Aorta (tissue), 5 donors: ENCODE measurements around the gene TEAD1. TPM values are rescaled to one million over a fixed set of nuclear protein-coding genes. Genes with fewer than 3 reads are reported as not detected.

ENCODE experiments used
- ATAC-seq: fragments of 200-7000 bp; cut with Tn5 transposase; one replicate; pipeline ENCODE4 v1.9.1; 2022; ENCODE audit warnings: moderate library complexity; ENCODE audit not compliant: low FRiP score
- DNase-seq, 2 donors: peaks; one replicate each; pipeline ENCODE4 v3.0.0-alpha.2; 2020
- H3K27ac ChIP-seq, 2 donors: one replicate each; pipeline ENCODE4 v1.5.1; 2013; ENCODE audit warnings: low read length in 2 of 2, mild to moderate bottlenecking in 2 of 2, moderate library complexity in 2 of 2, control low read depth in 1 of 2, inconsistent platforms in 1 of 2, low read depth in 1 of 2
- H3K27me3 ChIP-seq, 2 donors: one replicate each; pipeline ENCODE4 v1.6.1; 2013; ENCODE audit warnings: control low read depth in 1 of 2, low read length in 1 of 2, mild to moderate bottlenecking in 1 of 2, moderate library complexity in 1 of 2; ENCODE audit not compliant: insufficient read depth in 2 of 2, control insufficient read depth in 1 of 2
- H3K36me3 ChIP-seq, 2 donors: one replicate each; pipeline ENCODE4 v1.6.1; 2013; ENCODE audit warnings: control low read depth in 1 of 2, low read length in 1 of 2, mild to moderate bottlenecking in 1 of 2; ENCODE audit not compliant: insufficient read depth in 2 of 2, control insufficient read depth in 1 of 2
- H3K4me1 ChIP-seq, 2 donors: one replicate each; pipeline ENCODE4 v1.6.1; 2013; ENCODE audit warnings: low read length in 2 of 2, control low read depth in 1 of 2, mild to moderate bottlenecking in 1 of 2, moderate library complexity in 1 of 2; ENCODE audit not compliant: insufficient read depth in 2 of 2, control insufficient read depth in 1 of 2
- H3K4me3 ChIP-seq, 2 donors: one replicate each; pipeline ENCODE4 v1.5.1; 2013; ENCODE audit warnings: low read length in 2 of 2, control low read depth in 1 of 2, mild to moderate bottlenecking in 1 of 2
- H3K9me3 ChIP-seq: one replicate; pipeline ENCODE4 v1.6.1; 2013; ENCODE audit warnings: mild to moderate bottlenecking, low read length; ENCODE audit not compliant: control insufficient read depth
- WGBS, 2 donors: extraction: QIAGEN DNeasy Blood & Tissue Kit; methylation state at CpG; one replicate each; pipeline ENCODE4 v1.1.7; 2013; 5-methylcytosine and 5-hydroxymethylcytosine counted together
- intact Hi-C, 2 donors: fragments of 100-400 bp; cut with DNase I; formaldehyde crosslinking; loops; one replicate each; pipeline versions ENCODE4 v1.14.2 to v1.15.0; 2022
- polyA plus RNA-seq, 2 donors: library from polyadenylated mRNA; stranded (reverse); fragments of 200-250 nt; gene quantifications; one replicate each; pipeline ENCODE4 v1.2.3, GENCODE V29; 2013
- total RNA-seq, 2 donors: library from RNA; stranded (reverse); fragmentation: NEBNext Ultra II Directional; extraction: Animal tissue kit (Norgen Biotek cat#: 25700); gene quantifications; one replicate each; pipeline ENCODE4 v1.2.1, GENCODE V29; 2021
- donor health status: healthy with polysubstance abuse.
- donor health status: Bipolar disorder and iron deficiency.
- donor health status: DM: no; HTN: no; CAD: no.
- donor health status: DM: no; HTN: no; CAD: no.
- donor health status: DM: yes; HTN: yes; CAD: no.

TEAD1 gene
- total and polyA plus RNA-seq, 4 donors, result 10.8 to 64.9 (median 34.3) TPM

GRCh38 chr11:12762696-12763324 lies 88.6 kb downstream of the TEAD1 start:
- Histone ChIP-seq H3K27me3 (no peaks in the 10 kb centered on the region), H3K27ac (no peak overlapping the region), H3K4me1 (no peaks in the 10 kb centered on the region), H3K4me3 (no peak overlapping the region), H3K36me3 (no peaks in the 10 kb centered on the region), H3K9me3 (no peaks in the 10 kb centered on the region)
- intact Hi-C loops, result loop anchor here in 1 of 2 donors (10.0 kb wide), 1 partner anchor 68 kb away; no protein-coding TSS in a partner anchor
- no peak for ATAC-seq
- WGBS, 2 donors, result 95% methylated on average over 4 of the region's 4 CpGs
- DNase-seq, result no peak

- Histone ChIP-seq H3K27me3 (no peaks in the 10 kb centered on the region), H3K27ac (no peak overlapping the region), H3K4me1 (no peaks in the 10 kb centered on the region), H3K36me3 (no peaks in the 10 kb centered on the region), H3K9me3 (no peaks in the 10 kb centered on the region), H3K4me3 (no peak overlapping the region)
- ATAC-seq, result no peak
- intact Hi-C loops, result loop anchor here in 1 of 2 donors (10.0 kb wide), 1 partner anchor 70 kb away; no protein-coding TSS in a partner anchor
- 80 to 82% methylated on average over 8 of the region's 8 CpGs for WGBS, 2 donors
- no peak for DNase-seq
Measured at GRCh38 chr11:12764187-12764914, 90.1 kb downstream of the TEAD1 start.

- Histone ChIP-seq H3K4me1 (peaks cover 0 to 2% of the 10 kb centered on the region in 2 donors), H3K9me3 (no peaks in the 10 kb centered on the region), H3K27ac (no peak overlapping the region), H3K36me3 (no peaks in the 10 kb centered on the region), H3K4me3 (no peak overlapping the region), H3K27me3 (no peaks in the 10 kb centered on the region)
- 21 to 22% methylated on average over 3 of the region's 3 CpGs for WGBS, 2 donors
- ATAC-seq (peak; percentile 28), DNase-seq (no peak)
- intact Hi-C loops, result loop anchor here in 1 of 2 donors (10.0 kb wide), 1 partner anchor 71 kb away; no protein-coding TSS in a partner anchor
Measured at GRCh38 chr11:12765428-12765827, 91.2 kb downstream of the TEAD1 start.

GRCh38 chr11:12767027-12767426 lies 92.8 kb downstream of the TEAD1 start:
- intact Hi-C loops, result loop anchor here in 1 of 2 donors (10.0 kb wide), 1 partner anchor 72 kb away; no protein-coding TSS in a partner anchor
- no peak for ATAC-seq

GRCh38 chr11:12767577-12767976 lies 93.4 kb downstream of the TEAD1 start:
- intact Hi-C loops, result loop anchor here in 1 of 2 donors (10.0 kb wide), 1 partner anchor 73 kb away; no protein-coding TSS in a partner anchor
- no peaks in the 10 kb centered on the region for H3K36me3 ChIP-seq
- no peaks in the 10 kb centered on the region for H3K27me3 ChIP-seq
- H3K27ac ChIP-seq, result no peak overlapping the region
- H3K9me3 ChIP-seq, result no peaks in the 10 kb centered on the region
- no peak overlapping the region for H3K4me3 ChIP-seq
- no peak for DNase-seq
- ATAC-seq, result no peak
- H3K4me1 ChIP-seq, result peaks cover 0 to 2% of the 10 kb centered on the region in 2 donors
- 54 to 66% methylated on average over 5 of the region's 5 CpGs for WGBS, 2 donors

More at GRCh38 chr11:12767027-12767426, 92.8 kb downstream of the TEAD1 start:
- H3K4me1 ChIP-seq, result peaks cover 0 to 2% of the 10 kb centered on the region in 2 donors
- no peaks in the 10 kb centered on the region for H3K36me3 ChIP-seq
- H3K4me3 ChIP-seq, result no peak overlapping the region
- no peak for DNase-seq
- WGBS, 2 donors, result 12 to 21% methylated on average over 3 of the region's 3 CpGs
- no peaks in the 10 kb centered on the region for H3K9me3 ChIP-seq
- no peak overlapping the region for H3K27ac ChIP-seq
- H3K27me3 ChIP-seq, result no peaks in the 10 kb centered on the region

GRCh38 chr11:12768726-12769673 lies 94.8 kb downstream of the TEAD1 start:
- ATAC-seq, result no peak
- no peak for DNase-seq
- Histone ChIP-seq H3K27ac (no peak overlapping the region), H3K36me3 (no peaks in the 10 kb centered on the region), H3K27me3 (no peaks in the 10 kb centered on the region), H3K4me3 (no peak overlapping the region), H3K9me3 (no peaks in the 10 kb centered on the region), H3K4me1 (peaks cover 0 to 2% of the 10 kb centered on the region in 2 donors)
- intact Hi-C loops, result loop anchor here in 1 of 2 donors (10.0 kb wide), 1 partner anchor 74 kb away; no protein-coding TSS in a partner anchor
- 90 to 93% methylated on average over 7 of the region's 7 CpGs for WGBS, 2 donors

GRCh38 chr11:12769834-12770345 lies 95.7 kb downstream of the TEAD1 start:
- ATAC-seq, result no peak
- no peak for DNase-seq
- no peak overlapping the region for H3K4me3 ChIP-seq
- H3K9me3 ChIP-seq, result no peaks in the 10 kb centered on the region
- 17 to 19% methylated on average over 3 of the region's 3 CpGs for whole genome bisulfite sequencing, 2 donors
- H3K36me3 ChIP-seq, result no peaks in the 10 kb centered on the region
- H3K27me3 ChIP-seq, result no peaks in the 10 kb centered on the region
- H3K27ac ChIP-seq, result no peak overlapping the region
- intact Hi-C loops, result loop anchor here in 1 of 2 donors (10.0 kb wide), 1 partner anchor 75 kb away; no protein-coding TSS in a partner anchor
- H3K4me1 ChIP-seq, result peaks cover 0 to 2% of the 10 kb centered on the region in 2 donors

- Histone ChIP-seq H3K27me3 (no peaks in the 10 kb centered on the region), H3K4me3 (no peak overlapping the region), H3K36me3 (no peaks in the 10 kb centered on the region), H3K9me3 (no peaks in the 10 kb centered on the region), H3K27ac (no peak overlapping the region), H3K4me1 (peaks cover 0 to 2% of the 10 kb centered on the region in 2 donors)
- DNase-seq, result no peak
- intact Hi-C loops, result no loop called here
- no peak for ATAC-seq
- WGBS, 2 donors, result 95 to 97% methylated on average over 1 of the region's 1 CpG
Measured at GRCh38 chr11:12770435-12770834, 96.2 kb downstream of the TEAD1 start.
